Fibroblast of skin of scalp (primary cell): ENCODE data around the gene SPATA6L. TPM values are rescaled to one million over a fixed set of nuclear protein-coding genes. Genes with fewer than 3 reads are reported as not detected.

Source experiments
- DNase-seq: peaks from one replicate; pipeline ENCODE4 v3.0.0-alpha.2; 2013
- polyA plus RNA-seq, 2 experiments: library from polyadenylated mRNA; unstranded; fragments of 120-200 nt; gene quantifications; one replicate each; pipeline ENCODE4 v1.2.1, GENCODE V29; 2013; ENCODE audit not compliant: insufficient read length in 2 of 2

SPATA6L gene
- 0.31 TPM for polyA plus RNA-seq (2013, experiment 1 of 2; ENCODE audit: insufficient read length)
- polyA plus RNA-seq (2013, experiment 2 of 2; ENCODE audit: insufficient read length), result 0.26 TPM

GRCh38 chr9:4666042-4666699 is at the start of gene SPATA6L:
Gene SPATA6L, minus strand, starts transcription at chr9:4666480. Its CDS starts 230 bp downstream, at chr9:4666250.
- DNase-seq, result peak; percentile 39

DNA sequence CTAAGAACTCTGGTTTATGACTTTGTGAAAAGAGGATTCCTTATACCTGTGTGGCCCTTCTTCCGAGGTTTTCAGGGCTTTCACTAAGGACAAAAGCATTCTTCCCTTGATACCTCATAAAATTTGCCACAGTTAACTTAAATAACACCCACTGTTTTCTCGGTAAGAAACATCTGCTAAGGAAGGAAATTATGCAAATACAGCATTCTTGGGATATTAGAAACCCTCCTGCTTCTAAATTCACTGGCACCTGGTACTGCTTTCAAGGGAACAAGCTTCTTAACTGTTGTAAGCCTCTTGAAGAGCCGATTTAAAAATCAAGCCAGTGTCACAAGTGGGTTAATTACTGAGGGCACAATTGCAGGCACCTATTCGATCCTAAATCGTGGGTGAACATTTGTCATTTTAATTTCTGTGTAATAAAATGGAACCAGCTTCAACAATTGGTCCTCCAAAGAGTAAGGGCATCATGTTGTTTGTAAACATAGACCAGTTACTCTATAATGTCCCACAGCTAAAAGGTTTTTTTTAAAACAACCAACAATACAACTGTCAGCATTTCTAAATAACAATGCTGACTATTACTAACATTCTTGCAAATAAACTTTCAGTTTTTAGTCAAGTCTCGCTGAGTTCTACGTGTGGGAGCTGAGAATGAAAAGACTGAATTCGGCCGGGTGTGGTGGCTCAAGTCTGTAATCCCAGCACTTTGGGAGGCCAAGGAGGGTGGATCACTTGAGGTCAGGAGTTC is 48.2 kb upstream of the SPATA6L start:
- DNase-seq, result no peak

DNA sequence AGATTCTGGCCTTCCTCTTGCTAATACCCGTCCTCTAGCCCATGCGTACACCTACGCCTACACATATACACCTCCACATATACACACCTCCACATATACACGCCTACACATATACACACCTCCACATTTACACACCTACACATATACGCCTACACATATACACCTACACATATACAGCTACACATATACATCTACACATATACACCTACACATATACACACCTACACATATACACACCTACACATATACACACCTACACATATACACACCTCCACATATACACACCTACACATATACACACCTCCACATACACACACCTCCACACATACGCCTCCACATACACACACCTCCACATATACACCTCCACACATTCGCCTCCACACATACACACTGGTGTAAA is 47.6 kb upstream of the SPATA6L start:
- DNase-seq, result no peak

DNA sequence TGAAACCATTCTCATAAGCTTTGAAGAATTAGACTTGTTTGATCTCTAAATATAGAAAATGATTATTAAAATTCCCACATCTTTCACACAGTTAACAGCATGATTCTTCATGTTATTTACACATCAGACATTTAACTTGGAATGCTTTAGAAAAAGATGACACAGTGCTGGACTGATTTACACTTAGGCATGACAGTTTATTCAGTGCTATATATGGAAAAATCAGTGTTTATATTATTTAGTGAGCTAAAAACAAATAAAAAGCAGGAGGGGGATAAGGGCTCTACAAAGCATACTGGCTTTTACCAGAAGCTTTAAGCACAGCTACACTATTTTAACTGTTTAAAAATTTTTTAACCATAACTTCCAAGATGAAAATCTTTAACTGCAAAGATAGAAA is 43.1 kb upstream of the SPATA6L start:
- no peak for DNase-seq

- DNase-seq, result no peak
These were observed 40.8 kb upstream of the SPATA6L start for GRCh38 chr9:4706971-4707622.

GRCh38 chr9:4706021-4706420 is 39.7 kb upstream of the SPATA6L start:
- DNase-seq, result no peak

GRCh38 chr9:4704129-4704528 is 37.8 kb upstream of the SPATA6L start:
- DNase-seq, result no peak

- no peak for DNase-seq
These were observed 35.2 kb upstream of the SPATA6L start for GRCh38 chr9:4701526-4701925.

- no peak for DNase-seq
These were observed 34.7 kb upstream of the SPATA6L start for GRCh38 chr9:4700932-4701331.

GRCh38 chr9:4700091-4700490 is 33.8 kb upstream of the SPATA6L start:
- no peak for DNase-seq

DNA sequence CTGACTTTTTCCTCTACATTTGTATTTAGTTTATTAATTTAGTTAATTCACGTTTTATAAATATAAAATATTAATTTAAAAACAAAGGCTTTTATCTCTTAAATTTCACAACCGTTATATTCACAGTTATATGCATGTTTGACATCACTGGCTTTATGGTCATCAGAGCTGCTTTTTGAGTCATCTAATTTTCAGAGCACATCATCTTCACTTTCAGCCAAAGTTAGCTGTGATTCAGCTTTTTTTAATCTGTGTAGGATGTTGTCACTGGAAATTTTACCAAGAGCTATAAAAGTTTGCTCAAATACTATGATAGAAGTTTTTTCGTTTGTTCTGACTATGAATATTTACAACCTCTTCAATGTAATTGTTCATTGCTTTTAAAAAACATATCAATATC is 25.5 kb upstream of the SPATA6L start:
- peak; percentile 11 for DNase-seq

- no peak for DNase-seq
These were observed 23.9 kb upstream of the SPATA6L start for GRCh38 chr9:4690144-4690543.

GRCh38 chr9:4689687-4690104 is 23.4 kb upstream of the SPATA6L start:
- no peak for DNase-seq

- no peak for DNase-seq
These were observed 22.7 kb upstream of the SPATA6L start for GRCh38 chr9:4689021-4689420.

DNA sequence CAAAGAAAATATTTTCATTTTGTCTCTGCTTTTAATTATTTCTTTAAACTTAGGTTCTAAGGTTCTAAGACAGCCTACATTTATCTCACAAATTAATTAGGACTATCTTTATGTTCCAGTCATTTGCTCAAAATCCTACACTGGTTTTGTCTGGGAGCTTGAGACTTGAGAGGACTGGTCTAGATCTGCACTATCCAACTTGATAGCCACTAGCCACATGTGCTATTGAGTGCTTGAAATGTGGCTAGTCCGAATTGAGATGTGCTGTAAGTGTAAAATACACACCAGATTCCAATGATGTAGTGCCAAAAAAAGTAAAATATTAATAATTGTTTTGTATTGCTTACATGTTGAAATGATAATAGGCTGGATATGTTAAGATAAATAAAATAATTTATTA is 20.3 kb upstream of the SPATA6L start:
- DNase-seq, result no peak

DNA sequence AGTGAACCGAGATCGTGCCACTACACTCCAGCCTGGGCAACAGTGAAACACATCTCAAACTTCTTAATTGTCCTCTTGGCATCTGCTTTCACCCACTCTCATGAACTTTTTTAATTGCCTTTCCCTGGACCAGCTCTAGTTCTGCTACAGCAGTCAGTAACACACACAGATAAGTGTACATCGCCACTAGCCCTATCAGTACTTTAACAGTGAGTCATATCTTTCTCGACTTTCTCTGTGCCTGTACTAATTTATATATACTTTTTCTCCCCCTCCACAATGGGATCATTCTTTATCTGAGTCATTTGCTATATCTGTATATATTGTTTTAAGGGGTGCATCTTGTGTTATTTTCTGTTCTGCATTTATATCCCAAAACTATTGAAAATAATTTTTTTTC is 19.8 kb upstream of the SPATA6L start:
- no peak for DNase-seq

GRCh38 chr9:4684820-4685219 is 18.5 kb upstream of the SPATA6L start:
- no peak for DNase-seq

DNA sequence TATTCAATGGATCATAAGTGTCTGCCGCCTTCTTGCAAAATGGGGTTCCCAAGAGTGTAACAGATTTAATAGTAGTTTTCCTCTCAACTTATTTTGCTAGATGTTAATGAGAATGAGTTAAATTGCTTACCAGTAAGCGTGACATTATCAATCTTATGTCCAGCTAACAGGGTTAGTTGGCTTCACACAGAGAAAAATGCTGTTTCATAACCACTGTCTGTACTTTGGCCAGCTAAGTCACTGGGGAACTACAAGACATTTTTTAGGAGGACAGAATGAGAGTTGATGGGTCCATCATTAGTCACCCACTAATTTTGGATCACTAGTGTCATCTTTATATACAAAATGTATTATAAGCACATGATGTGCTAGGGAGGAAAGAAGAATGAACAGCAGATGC is 14.5 kb upstream of the SPATA6L start:
- peak; percentile 60 for DNase-seq

DNA sequence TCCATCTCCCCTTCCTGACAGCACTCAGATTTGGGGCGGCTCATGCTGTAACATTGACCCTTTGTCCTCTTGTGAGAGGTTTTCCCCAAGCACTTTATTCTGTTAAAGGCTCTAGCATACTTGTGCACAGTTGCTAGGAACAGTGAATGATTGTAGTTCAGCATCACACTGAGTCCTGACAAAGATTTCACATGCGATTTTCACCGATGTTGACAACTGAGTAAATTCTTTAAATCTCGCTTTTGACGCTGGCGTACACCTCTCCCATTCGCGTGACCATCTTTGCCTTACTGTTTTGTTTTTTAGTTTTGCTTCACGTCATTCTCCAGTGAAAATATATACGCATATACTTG is 13.9 kb upstream of the SPATA6L start:
- no peak for DNase-seq

- DNase-seq, result peak; percentile 97
These were observed 13.2 kb upstream of the SPATA6L start, which contains the start of gene CDC37L1 for GRCh38 chr9:4679268-4680172. Gene CDC37L1, plus strand, starts transcription at chr9:4679569. Its CDS starts 199 bp downstream, at chr9:4679768.

- peak; percentile 23 for DNase-seq
These were observed 12.5 kb upstream of the SPATA6L start for GRCh38 chr9:4678679-4679267.

- no peak for DNase-seq
These were observed 11.1 kb upstream of the SPATA6L start for GRCh38 chr9:4677392-4677791.
